Osteocyte (in vitro differentiated cells): ENCODE data around the gene H2AZ2. TPM values are rescaled to one million over a fixed set of nuclear protein-coding genes. Genes with fewer than 3 reads are reported as not detected.
A peak's percentile ranks its signal among the peaks of the same experiment; 100 is the strongest.

Source experiments
- DNase-seq: peaks from one replicate; pipeline ENCODE4 v3.0.0; 2021; ENCODE audit warnings: mixed read lengths; ENCODE audit not compliant: unreplicated experiment; ENCODE audit errors: extremely low spot score
- H3K27ac Mint-ChIP-seq: one replicate; pipeline ENCODE4 v1.8.0; 2021; ENCODE audit warnings: mild to moderate bottlenecking, mixed read lengths; ENCODE audit not compliant: unreplicated experiment
- H3K27me3 Mint-ChIP-seq: one replicate; pipeline ENCODE4 v1.8.0; 2021; ENCODE audit warnings: mixed read lengths; ENCODE audit not compliant: unreplicated experiment
- H3K36me3 Mint-ChIP-seq: one replicate; pipeline ENCODE4 v1.8.0; 2021; ENCODE audit warnings: mixed read lengths; ENCODE audit not compliant: unreplicated experiment
- H3K4me1 Mint-ChIP-seq: one replicate; pipeline ENCODE4 v1.8.0; 2021; ENCODE audit warnings: mixed read lengths; ENCODE audit not compliant: unreplicated experiment
- H3K4me3 Mint-ChIP-seq: one replicate; pipeline ENCODE4 v1.8.0; 2021; ENCODE audit warnings: mild to moderate bottlenecking, moderate library complexity, mixed read lengths; ENCODE audit not compliant: unreplicated experiment
- H3K9me3 Mint-ChIP-seq: one replicate; pipeline ENCODE4 v1.8.0; 2021; ENCODE audit warnings: mixed read lengths; ENCODE audit not compliant: unreplicated experiment
- long read RNA-seq: library from polyadenylated mRNA; unstranded; transcript quantifications from one replicate; pipeline ENCODE4 v2.0.0, GENCODE V29; 2021
- total RNA-seq: library from RNA; stranded (reverse); gene quantifications from 2 replicates; pipeline ENCODE4 v1.2.1, GENCODE V29; 2021
- TF ChIP-seq, protein P1 (sequence below): fragments of 200-600 bp; sonication (generic); IDR thresholded peaks from 2 replicates; pipeline ENCODE4 v1.5.0; 2021; ENCODE audit warnings: antibody characterized with exemption, mild to moderate bottlenecking, moderate library complexity

The H2AZ2 gene
- total RNA-seq = 165 and 169 TPM in 2 replicates
- long read RNA-seq, transcript H2AFV-202 (5 exons, 752 nt) = major isoform, 6 of 46 reads
- long read RNA-seq, partial matches to known transcripts = 0 of 46 reads
- long read RNA-seq, other reads (novel, unspliced or antisense) = 35 of 46 reads

DNA sequence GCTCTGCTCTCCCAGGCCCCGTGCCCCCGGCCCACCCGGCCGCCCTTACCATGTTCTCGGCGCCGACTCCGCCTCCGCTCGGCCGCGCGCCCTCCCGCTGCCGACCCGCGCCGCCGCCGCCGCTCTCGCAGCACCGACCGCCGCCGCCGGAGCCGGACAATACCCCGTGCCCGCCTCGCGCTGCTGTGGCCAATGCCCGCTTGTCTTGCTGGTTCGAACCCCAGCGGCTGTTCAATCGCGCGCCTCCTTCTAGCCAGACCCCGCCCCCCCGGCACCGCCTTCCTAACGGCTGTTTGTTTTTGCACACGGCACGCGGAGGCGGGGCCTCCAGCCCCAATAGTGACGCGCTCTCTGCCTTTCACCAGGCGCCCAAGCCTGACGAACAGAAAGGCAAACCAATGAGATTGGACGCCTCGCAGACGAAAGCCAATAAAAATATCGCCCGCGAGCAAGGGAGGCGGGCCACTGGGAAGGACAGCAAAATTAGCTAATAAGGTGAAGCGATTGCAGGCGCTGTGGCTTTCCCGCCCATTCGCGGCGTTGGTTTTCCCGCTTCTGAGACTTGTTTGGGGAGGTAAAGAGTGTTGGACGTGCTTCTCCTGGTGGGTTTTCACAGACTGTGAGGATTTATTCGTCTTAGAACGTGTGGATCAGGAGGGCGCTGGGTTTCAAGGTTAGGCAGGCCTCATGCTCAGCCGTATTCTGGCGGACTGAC lies at the start of gene H2AZ2:
TSS of gene H2AZ2 (minus strand) at position 168 of the 715 bp plus-strand sequence. CDS start at position 52, 116 bp downstream.
- H3K36me3 Mint-ChIP-seq = no peaks in the 10 kb centered on the region
- H3K4me3 Mint-ChIP-seq = peak within 1 kb of the TSS; percentile 95
- H3K27me3 Mint-ChIP-seq = no peaks in the 10 kb centered on the region
- peaks cover 41% of the 10 kb centered on the region for H3K4me1 Mint-ChIP-seq
- no peaks in the 10 kb centered on the region for H3K9me3 Mint-ChIP-seq
- DNase-seq = peak; percentile 100
- peak within 1 kb of the TSS; percentile 98 for H3K27ac Mint-ChIP-seq
- TF ChIP-seq, protein P1, sequence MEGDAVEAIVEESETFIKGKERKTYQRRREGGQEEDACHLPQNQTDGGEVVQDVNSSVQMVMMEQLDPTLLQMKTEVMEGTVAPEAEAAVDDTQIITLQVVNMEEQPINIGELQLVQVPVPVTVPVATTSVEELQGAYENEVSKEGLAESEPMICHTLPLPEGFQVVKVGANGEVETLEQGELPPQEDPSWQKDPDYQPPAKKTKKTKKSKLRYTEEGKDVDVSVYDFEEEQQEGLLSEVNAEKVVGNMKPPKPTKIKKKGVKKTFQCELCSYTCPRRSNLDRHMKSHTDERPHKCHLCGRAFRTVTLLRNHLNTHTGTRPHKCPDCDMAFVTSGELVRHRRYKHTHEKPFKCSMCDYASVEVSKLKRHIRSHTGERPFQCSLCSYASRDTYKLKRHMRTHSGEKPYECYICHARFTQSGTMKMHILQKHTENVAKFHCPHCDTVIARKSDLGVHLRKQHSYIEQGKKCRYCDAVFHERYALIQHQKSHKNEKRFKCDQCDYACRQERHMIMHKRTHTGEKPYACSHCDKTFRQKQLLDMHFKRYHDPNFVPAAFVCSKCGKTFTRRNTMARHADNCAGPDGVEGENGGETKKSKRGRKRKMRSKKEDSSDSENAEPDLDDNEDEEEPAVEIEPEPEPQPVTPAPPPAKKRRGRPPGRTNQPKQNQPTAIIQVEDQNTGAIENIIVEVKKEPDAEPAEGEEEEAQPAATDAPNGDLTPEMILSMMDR = no peak

DNA sequence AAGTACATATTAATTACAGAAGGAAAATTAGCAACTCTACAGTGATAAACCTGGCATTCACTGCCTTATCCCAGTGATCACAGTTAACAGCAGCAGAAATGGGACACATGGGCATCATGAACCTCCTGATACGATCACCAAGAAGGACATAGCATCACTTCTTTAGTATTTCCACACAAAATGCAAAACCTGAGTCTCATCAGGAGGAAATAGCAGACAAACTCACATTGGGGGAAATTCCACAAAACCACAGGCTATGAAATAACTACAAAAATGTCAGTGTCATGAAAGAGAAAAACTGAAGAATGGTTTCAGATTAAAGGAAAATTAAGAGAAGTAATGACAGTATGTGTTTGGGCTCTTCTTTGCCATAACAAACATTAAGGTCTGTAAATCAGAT lies 49.4 kb upstream of the H2AZ2 start:
- peaks cover 3% of the 10 kb centered on the region for H3K4me1 Mint-ChIP-seq
- TF ChIP-seq, protein P1 = no peak

DNA sequence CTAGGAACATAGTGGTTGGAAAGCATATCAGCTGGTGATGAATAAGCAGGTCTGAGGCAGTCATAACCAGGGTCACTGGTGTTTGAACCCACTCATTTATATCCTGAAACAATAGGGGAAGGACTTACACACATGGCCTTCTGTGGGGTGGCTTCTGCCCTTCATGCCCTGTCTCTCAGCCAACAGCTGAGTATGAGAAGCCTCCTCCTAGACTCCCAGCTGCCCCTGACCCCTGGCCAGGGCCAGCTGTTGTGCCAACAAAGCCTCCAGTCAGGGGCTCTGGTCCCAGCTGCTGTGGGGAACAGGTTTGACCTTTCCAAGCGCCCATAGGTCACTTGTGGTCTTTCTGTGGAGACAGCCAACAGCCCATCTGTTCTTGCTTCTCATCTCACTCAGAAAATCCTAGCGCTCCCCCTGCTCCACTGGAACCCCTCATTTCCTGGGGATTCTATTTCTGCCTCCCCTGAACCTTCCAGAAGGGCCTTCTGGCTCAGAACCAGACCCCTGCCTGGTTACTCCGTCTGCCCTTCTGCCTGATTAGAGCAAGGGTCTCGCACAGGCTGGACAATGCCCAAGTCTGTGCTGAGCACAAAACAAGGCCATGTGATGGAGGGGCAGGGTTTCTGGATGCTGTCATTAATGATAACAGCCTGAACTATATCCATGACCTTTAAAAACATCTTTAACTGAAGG lies 47.1 kb upstream of the H2AZ2 start:
- Mint-ChIP-seq H3K27me3 (no peaks in the 10 kb centered on the region), H3K4me3 (no peak overlapping the region), H3K4me1 (peaks cover 3% of the 10 kb centered on the region), H3K9me3 (no peaks in the 10 kb centered on the region), H3K36me3 (no peaks in the 10 kb centered on the region), H3K27ac (no peak overlapping the region)
- TF ChIP-seq, protein P1 = no peak
- DNase-seq = peak; percentile 59

More for the DNA sequence above, 49.4 kb upstream of the H2AZ2 start:
- H3K4me3 Mint-ChIP-seq = no peak overlapping the region
- H3K27me3 Mint-ChIP-seq = no peaks in the 10 kb centered on the region
- H3K27ac Mint-ChIP-seq = no peak overlapping the region
- no peaks in the 10 kb centered on the region for H3K36me3 Mint-ChIP-seq
- no peak for DNase-seq
- no peaks in the 10 kb centered on the region for H3K9me3 Mint-ChIP-seq

DNA sequence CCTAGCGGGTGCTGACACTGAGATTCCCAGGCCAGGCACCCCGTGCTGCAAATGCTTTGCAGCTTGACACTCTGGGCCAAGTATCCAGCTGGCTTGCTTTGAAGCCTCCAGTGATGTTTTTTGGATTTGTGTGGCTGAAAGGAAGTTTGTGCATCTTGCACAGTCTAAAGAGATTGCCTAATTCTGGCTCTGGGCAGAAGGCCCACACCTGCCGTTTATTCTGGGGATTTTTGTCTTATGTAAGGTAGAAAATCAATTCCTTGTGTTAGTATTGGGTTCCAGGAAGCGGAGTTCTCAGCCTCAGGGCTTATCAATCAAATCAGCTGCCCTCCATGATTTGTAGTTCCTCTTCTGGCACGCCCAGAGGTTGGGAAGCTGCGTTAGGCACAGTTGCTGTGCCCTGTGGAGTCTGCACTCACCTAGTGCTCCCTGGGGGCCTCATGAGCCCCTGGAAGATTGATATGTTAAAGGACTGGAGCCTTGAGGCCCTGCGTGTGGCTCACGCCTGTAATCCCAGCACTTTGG lies 45.9 kb upstream of the H2AZ2 start:
- no peaks in the 10 kb centered on the region for H3K9me3 Mint-ChIP-seq
- no peak overlapping the region for H3K4me3 Mint-ChIP-seq
- H3K36me3 Mint-ChIP-seq = no peaks in the 10 kb centered on the region
- TF ChIP-seq, protein P1 = no peak
- no peaks in the 10 kb centered on the region for H3K27me3 Mint-ChIP-seq
- H3K4me1 Mint-ChIP-seq = peaks cover 3% of the 10 kb centered on the region
- DNase-seq = peak; percentile 36
- no peak overlapping the region for H3K27ac Mint-ChIP-seq

DNA sequence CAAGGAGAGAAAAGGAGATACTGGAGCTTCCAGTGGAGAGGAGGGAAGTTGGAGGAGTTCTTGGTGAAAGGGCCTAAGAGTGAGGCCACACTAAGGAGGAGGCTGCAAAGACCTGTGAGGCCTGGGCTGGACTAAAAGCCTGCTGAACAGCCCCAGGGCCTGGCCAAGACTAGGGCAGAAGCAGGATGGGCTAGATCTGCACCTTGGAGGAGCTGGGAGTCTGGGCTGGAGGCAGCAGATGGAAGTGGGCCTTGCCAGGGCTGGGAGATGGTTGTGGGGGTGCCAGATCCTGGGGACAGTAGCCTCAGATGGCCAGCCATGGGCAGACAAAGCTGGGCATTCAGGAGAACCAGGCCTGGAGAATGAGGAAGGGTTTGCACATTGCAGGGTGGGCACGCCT lies 43.9 kb upstream of the H2AZ2 start:
- Mint-ChIP-seq H3K27ac (no peak overlapping the region), H3K27me3 (no peaks in the 10 kb centered on the region), H3K36me3 (no peaks in the 10 kb centered on the region), H3K4me1 (no peaks in the 10 kb centered on the region), H3K9me3 (no peaks in the 10 kb centered on the region), H3K4me3 (no peak overlapping the region)
- TF ChIP-seq, protein P1 = no peak
- DNase-seq = peak; percentile 69
